GM19468 (cell line): ENCODE data around the gene PPARG.
"Not testable (repeated sequence)": the region's sequence is repeated elsewhere in the genome, so short reads cannot be mapped to it uniquely, and the experiment has no call there.

Experiments
- ATAC-seq: cut with Tn5 transposase; IDR thresholded peaks from one replicate; pipeline ENCODE4 v1.9.1; 2021; ENCODE audit warnings: mild to moderate bottlenecking, moderate library complexity, moderate number of reproducible peaks; ENCODE audit not compliant: unreplicated experiment; ENCODE audit errors: extremely low read depth

The PPARG gene

DNA sequence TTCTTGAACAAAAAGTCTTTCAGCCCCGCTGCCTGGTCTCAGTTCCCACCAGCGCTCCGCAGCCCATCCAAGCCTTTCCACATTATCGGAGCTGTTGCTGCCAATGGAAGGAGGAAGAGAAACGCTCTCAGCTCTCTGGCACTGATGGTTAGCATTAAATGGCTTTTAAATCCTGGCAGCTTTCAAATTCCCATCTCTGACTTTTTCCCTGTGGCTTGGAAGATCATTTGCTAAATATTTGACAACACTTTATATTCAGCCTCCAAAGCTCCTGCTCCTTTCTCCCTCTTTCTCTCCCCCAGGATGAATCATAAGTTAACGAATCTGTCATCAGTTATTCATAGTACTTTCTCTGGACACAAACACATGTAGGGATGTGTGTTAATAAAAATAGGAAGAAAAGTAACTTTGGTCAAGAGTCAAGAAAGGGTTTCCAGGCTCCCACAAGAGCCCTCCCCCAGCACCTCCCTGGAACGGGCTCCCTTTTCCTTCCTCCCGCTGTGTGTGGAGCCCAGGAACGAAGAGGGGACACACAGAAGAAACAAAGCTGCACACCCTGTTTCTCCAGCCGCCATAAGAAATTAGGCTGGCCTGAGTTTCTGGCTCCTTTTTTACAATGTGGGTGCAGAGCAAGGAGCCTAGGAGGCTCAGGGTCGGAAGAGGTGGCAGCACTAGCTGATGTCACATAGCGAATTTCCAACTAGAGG lies 147.8 kb downstream of the PPARG start:
- no peak for ATAC-seq

DNA sequence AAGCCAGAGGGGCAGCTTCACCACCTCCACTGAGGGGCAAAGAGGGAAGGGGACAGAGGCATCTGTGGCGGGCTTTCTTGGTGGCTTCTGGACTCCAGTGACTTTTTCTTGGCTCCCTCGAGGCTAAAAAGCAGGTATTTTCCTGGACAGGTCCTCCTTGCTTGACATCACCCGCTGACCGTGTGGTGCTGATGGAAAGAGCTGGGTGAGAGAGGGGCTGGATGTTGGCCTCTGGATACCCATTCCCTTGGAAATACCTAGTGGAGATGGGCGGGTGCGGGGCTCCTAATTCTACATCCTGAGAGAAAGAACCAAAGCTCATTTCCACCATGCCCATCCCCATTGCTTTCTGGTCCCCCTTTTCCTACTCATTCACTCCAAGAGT lies 148.3 kb downstream of the PPARG start:
- ATAC-seq: no peak

- ATAC-seq: no peak
Observed at GRCh38 chr3:12437861-12438260, 149.0 kb downstream of the PPARG start.

GRCh38 chr3:12438318-12438717 lies 149.4 kb downstream of the PPARG start:
- no peak for ATAC-seq

- ATAC-seq: no peak
Observed at GRCh38 chr3:12439161-12439940, 150.5 kb downstream of the PPARG start.

DNA sequence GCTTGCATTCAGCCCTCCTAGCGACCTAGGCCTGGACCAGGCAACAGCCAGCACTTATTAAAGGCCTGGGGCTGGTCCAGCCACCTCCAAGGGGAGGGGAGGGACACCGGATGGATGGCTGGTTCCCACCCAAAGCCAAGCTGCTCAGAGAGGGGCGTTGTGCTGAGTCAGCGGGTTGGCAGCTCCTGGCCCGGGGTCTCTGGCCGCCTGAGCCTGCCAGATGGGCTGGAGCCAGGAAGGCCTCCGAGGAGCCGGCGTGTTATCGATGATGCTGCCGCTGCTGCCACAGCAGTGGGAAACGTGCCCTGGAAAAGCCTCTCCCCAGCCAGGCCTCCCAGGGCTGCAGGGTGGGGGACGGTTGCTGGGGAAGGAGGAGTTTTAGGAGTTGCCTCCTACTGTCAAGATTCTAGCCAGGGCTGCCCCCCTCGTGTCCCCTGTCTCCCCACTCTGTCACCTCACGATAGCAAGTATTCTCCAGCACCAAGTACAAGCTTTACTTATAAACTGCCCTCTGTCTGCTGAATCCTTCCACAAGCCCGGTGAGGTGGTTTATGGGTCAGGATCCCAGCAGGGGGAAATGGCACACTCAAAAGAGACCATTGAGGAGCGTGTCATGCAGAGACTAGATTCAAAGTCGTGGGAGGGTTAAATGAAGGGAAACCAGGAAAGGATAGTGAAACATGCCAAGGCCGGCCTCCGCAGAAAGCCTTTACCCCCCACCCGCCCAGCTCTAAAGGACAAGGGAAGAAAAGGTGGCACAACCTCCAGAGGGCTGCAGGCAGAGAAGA lies 152.3 kb downstream of the PPARG start:
- no peak for ATAC-seq

- ATAC-seq: no peak
Observed at GRCh38 chr3:12442654-12443501, 154.0 kb downstream of the PPARG start.

DNA sequence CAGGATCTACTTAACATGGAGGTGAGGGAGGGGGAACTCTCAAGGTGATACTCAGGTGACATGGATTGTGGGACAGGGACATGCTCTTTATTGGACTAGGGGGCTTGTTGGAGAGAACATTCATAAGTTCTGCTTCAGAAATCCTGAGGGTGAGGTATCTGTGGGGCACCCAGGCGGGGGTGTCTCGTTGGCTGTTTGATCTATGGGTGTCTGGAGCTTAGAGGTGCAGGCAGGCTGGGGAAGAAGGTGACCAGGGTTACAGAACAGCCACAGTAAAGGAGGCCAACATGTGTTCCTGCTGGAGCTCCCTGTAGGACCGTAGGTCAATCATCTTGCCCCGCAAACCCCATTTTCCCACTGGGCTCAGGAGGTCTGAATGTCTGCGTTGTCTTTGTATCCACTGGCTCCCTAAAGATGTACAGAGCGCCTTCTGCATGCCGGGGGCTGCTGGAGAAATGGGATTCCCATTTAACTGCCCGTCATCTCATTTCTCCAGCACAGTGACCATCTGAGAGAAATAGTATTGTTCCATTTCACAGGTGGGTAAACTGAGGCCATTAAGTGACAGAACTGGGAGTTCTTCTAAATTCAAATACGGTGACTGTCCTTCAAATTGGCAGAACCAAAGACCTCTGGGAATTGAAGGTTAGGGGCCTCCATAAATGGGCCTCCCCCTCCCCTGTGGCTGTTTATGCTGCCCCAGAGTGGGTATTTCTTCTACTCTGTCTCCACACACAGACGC lies 155.1 kb downstream of the PPARG start:
- ATAC-seq: no peak

- ATAC-seq: no peak
Observed at GRCh38 chr3:12444582-12445471, 156.0 kb downstream of the PPARG start.

GRCh38 chr3:12445523-12446240 lies 156.8 kb downstream of the PPARG start:
- ATAC-seq: no peak

- ATAC-seq: no peak
Observed at GRCh38 chr3:12446298-12446697, 157.4 kb downstream of the PPARG start.

DNA sequence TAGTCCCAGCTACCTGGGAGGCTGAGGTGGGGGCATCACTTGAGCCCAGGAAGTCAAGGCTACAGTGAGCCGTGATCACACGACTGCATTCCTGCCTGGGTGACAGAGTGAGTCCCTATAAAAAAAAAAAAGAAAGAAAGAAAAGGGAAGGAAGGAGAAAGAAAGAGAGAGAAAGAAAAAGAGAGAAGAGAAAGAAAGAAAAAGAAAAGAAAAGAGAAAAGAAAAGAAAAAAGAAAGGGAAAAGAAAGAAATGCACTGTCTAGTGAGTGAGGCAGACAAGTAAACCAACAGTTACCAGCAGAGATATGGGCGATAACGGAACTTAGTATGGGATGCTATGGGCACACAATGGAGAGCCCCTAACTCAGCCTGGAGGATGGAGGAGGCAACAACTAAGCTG lies 158.2 kb downstream of the PPARG start:
- no peak for ATAC-seq

- not testable (repeated sequence) for ATAC-seq
Observed at GRCh38 chr3:12448404-12449202, 159.7 kb downstream of the PPARG start.

DNA sequence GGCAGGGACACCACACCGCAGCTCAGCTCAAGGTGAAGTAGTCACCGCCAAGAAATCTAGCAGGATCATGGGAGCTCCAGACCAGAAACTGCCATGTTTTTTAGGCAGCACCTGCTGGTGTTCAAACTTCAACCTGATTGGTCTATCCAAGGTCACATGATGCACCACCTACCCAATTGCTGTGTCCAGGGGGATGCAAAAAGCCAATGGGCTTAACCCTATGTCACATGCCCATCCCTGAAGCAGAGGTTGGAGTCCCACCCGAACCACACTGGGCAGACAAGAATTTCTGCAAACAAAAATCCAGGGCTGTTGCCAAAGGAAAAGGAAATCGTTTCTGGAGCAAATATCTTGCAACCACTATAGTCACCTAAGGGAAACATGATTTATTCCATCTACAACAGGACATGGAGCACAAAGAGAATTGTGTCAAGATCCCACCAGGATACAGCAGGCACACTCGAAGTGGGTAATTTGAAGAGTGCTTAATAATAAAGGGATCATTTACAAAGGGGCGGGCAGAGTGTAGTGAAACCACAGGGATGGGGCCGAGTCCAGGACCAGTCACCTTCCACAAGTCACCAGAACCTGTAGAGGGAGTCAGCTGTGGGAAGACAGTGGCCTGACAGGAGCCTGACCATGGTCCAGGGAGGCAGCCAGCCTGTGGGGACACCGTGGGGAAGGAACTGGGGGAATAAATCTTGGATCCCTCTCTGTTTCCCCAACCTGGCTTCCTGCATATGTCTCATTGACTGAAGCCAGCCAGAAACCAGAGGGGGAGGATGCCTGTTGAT lies 161.2 kb downstream of the PPARG start:
- no peak for ATAC-seq

DNA sequence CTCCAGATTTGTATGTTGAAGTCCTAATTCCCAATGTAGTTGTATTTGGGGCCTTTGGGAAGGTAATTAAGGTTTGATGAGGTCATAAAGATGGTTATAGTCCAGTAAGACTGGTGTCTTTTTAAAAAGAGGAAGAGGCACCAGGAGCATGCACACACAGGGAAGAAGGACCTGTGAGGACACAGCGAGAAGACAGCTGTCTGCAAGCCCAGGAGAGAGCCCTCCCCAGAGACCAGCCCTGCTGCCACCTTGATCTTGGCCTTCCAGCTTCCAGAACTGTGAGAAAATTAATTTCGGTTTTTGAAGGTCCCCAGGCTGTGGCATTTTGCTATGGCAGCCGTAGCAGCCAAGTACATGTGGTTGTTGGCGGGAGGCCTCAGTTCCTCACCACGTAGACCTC lies 162.6 kb downstream of the PPARG start:
- ATAC-seq: no peak

DNA sequence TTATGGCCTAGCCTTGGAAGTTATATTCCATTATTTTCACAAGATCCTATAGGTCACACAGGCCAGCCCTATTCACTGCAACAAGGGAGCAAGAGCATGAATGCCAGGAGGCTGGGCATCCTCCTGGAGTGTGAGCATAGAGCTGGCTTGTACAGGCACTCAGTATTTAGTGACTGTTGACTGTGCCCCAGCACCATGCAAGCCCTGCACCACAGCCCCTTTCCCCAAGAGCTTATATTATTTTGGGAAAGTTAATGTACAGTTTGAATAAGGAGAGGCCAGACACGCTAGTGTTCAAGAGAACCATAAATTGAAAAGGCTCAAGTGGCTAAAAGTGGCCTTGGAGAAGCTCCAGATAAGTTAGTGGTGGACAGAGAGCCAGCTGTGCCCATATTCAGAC lies 163.1 kb downstream of the PPARG start:
- ATAC-seq: no peak
